HG03060 (cell line): Measurements from ENCODE around the gene CACNA1F.

Experiments used
- ATAC-seq: cut with Tn5 transposase; IDR thresholded peaks from one replicate; pipeline ENCODE4 v1.9.1; 2021; ENCODE audit warnings: low read depth, moderate number of reproducible peaks; ENCODE audit not compliant: unreplicated experiment

The CACNA1F gene

DNA sequence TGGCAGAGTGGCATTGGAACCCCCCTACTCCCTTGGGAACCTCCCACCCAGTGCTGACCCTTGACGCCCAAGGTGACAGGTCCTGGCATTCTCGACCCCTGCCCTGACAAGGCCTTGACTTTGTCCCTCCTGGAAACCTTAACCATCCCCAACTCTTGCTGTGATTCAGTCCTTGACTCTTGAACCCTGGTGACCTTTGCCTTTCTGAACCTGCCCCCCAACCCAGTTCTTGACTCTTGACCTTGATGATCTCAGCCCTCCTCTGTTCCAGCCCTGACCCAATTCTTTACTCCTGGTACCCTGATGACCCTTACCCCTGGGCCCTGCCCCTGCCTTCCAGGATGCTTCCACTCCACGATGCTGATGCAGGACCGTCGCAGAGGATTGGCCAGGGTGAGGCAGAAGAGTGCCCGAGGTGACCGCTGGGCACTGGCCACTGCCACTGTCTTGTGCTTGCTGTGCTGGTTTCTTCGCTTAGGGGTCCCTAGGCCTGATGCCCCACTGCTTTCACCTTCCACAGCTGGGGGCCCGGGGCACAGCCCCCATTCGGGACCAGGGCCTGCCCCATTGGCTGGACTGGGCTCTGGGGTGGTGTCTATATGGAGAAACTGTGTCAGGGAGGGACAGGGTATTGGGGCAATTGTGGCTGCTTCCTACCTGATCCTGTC, 1.7 kb downstream of the CACNA1F start:
- no peak for ATAC-seq

DNA sequence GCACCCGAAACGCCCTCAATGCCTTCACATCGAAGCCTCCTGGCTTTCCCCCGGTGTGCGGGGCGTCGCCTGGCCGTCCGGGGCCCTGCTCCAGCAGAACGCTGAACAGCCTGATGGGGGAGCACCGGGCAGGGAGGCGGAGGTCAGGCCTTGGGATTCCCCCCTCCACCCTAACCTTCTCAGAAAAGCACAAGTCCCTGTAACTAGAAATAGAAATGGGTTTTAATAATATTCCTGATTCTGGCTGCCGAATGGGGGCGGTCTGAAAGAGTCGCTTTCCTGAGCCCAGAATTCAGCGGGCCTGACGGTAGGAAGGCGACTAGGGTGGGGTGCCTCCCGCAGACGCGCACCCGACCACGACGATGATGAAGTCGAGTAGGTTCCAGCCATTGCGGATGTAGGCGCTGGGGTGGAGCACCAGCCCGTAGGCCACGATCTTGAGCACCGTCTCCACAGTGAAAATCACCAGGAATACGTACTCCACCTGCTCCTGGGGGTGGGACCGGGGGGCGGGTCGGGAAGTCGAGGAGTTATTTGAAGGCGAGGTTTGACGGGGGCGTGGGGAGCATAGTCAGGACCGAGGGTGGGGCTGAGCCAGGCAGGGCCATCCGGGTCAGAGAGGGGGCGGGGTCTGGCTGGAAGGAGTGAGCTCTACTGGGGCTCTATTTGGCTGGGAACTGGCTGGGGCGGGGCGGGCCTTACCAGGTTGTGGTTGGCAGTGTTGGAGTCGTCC, 2.5 kb downstream of the CACNA1F start:
- ATAC-seq, result no peak

- no peak for ATAC-seq
These were observed 5.0 kb downstream of the CACNA1F start for GRCh38 chrX:49228185-49228584.

DNA sequence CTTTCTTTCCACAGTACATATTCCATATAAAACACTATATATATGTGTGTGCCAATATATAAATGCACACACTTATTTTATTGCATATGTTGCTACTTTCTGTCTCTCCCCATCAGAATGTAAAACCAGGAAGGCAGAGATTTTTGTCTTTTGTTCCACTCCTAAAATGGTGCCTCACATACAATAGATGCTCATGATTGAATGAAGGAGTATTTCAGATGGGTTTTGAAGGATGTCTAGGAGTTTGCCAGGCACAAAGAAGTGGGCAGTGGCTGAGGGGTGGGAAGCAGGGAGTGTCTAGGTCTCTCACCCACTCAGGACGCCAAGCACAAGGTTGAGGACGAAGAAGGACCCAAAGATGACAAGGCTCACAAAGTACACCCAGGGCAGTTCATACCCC, 5.4 kb downstream of the CACNA1F start:
- ATAC-seq, result no peak

DNA sequence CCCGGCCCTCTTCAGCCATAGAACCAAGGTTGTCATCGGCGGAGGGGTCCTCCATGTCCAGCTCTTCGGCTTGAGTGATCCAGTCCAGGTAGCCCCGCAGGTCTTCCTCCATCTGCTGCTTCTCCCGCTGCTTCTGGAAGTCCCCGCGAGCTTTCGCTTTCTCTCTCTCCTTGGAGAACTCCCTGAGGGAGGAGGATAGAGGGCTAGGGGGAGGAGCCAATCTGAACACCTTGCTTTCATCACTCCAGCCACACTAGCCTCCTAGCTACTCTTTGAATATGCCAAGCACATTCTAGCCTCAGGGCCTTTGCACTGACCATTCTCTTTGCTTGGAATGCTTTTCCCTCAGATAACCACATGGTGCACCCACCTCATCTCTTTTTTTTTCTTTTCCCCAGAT, 6.2 kb downstream of the CACNA1F start:
- no peak for ATAC-seq

DNA sequence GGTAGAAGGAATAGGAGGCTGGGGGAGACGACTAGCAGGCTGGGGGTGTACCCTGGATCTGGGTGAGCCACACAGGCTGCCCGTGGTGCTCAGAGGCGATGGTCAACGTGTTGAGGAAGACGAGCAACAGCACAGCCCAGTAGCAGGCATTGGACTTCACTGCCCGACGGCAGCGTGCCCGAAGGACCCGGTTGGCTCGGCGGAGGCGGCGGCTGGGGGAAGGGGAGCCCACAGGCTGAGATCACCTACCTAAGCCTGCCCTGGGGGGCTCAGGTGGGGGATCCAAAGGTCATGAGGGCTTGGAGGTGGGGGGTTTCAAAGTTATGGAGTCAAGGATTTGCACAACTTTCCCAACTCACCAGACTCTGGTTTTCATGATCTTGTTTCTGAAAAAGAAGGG, 7.3 kb downstream of the CACNA1F start:
- no peak for ATAC-seq

- ATAC-seq, result no peak
These were observed 11.3 kb downstream of the CACNA1F start for GRCh38 chrX:49221868-49222267.

GRCh38 chrX:49220100-49220499, 13.0 kb downstream of the CACNA1F start:
- no peak for ATAC-seq

DNA sequence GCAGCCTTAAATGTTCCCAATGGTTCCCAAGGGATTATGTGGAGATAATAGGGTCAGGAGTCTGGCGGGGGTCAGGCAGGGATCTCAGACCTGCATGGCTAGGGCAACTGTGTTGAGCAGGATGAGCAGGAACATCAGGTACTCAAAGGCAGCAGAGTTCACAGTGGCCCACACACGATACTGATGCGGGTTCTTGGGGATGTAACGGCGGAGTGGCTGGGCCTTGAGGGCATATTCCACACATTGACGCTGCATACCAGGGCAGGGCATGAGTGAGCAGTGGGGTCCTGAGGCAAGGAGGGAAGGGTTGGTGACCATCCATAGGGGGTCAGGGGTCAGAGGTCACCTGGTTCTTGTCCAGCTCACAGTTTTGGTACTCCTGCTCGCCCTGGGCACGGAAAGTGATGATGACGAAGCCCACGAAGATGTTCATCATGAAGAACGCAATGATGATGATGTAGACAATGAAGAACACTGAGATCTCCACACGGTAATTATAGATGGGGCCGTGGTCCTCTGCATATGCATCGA, 18.1 kb downstream of the CACNA1F start:
- no peak for ATAC-seq

DNA sequence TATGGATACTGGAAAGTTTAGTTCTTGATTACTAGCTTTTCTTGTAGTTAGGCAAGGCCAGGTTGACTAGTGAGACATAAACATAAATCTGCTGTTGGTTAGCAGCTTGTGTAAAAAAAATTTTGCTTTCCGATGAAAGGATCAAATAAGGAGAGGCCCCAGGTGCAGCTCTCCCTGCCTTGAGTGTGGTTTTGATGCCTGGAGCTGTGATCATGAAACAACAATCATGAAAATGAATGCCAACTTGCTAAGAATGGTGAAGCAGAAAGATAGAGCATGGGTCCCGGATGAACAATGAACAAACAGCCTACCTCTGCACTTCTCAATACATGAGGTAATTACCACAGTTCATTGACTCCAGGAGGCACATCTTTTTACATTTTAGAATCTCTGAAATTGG, 18.7 kb downstream of the CACNA1F start:
- no peak for ATAC-seq

DNA sequence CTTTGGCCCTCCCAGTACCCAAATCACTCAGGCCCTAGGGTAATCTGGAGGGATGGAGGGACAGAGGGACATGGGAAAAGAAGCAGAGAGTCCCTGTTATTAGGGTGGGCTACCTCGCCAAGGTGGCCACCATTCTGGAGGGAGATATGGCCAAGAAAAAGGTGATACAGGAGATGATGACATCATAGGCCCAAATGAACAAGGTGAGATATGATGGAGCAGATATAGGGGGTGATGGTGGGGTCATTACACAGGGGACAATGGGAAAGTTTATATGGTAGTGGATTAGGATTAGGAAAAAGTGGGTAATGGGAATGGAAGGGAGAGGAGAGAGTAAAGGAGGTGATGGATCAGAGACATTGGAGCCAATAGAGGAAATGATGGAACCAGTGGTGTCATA, 20.3 kb downstream of the CACNA1F start:
- ATAC-seq, result no peak

- ATAC-seq, result no peak
These were observed 20.9 kb downstream of the CACNA1F start for GRCh38 chrX:49212209-49212608.

GRCh38 chrX:49211074-49211473, 22.1 kb downstream of the CACNA1F start:
- ATAC-seq, result no peak

GRCh38 chrX:49210406-49210805, 22.7 kb downstream of the CACNA1F start:
- ATAC-seq, result no peak

- ATAC-seq, result no peak
These were observed 23.5 kb downstream of the CACNA1F start for GRCh38 chrX:49209434-49210251.

DNA sequence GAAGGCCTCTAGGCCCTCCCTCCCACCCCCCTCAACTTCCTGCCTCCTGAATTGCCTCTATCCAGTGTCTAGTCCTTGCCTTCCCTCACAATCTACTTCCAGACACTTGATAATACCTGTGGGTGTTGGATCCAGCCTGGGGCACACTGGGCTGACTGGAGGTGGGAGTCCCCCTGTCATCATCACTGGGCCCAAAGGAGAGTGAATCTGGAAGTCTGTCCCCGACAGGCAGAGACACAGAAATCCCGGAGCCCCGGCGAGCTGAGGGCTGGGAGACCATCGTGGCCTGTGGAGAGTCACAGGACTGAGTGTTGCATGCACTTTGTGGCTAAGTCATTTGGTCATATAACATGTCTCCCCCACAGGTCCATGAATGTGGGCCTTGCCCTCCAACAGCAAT, 24.7 kb downstream of the CACNA1F start:
- ATAC-seq, result no peak

DNA sequence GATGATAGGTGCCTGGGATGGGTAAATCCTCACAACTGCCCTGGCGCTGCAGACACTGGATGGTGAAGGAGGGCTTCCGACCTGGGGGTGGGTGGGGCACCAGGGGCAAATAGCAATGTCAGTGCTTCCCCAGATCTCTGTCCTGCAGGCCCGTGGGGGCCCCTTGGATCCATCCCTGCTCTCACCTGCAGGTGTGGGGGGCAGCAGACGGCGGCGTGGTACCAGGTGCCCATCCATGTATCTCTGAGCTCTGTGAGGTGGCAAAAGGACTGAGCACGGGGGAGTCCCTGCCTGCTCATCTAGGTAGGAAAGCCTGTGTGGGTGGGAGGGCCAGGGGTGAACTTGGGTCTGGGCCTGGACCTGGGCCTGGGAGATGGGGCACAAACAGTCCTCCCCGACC, 26.6 kb downstream of the CACNA1F start:
- no peak for ATAC-seq

- no peak for ATAC-seq
These were observed 27.7 kb downstream of the CACNA1F start for GRCh38 chrX:49205443-49205842.

GRCh38 chrX:49204709-49205108, 28.4 kb downstream of the CACNA1F start:
- no peak for ATAC-seq

DNA sequence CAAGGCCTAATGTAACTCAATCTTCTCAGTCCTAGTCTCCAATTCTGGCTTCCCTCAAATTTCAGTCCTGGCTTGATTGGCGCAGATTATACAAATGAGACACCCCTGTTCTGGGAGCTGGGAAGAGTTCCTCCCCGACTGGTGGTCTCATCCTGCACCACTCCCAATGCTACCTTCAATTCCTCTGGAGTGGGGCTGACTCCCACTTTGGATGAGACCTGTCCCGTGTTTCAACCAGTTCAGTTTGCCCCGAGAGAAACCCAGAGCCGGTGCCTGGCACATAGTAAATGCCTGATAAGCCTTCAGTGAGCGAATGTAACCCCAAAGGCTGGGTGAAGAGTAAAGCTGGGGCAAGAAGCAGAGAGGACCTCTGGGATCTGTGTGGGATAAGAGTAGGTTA, 29.1 kb downstream of the CACNA1F start:
- no peak for ATAC-seq

DNA sequence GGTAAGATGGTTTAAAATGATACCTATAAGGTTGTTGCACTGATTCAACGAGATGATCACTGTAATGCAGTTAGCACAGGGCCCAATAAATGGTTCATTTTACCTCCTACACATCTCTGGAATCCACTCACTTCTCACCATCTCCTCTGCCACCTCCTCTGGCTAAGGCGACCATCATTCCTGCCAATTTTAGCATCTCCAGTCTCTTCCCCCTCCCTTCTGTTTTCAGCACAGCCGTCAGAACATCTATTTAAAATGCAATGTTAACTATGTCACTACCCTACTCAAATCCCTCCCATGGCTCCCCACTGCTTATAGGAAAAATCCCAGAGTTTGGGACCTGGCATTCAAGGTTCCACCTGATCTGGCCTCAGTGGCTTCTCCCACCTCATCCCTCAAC, 29.6 kb downstream of the CACNA1F start:
- ATAC-seq, result no peak
